SK-MEL-5 (cell line): ENCODE data around the gene DTNA. TPM values are rescaled to one million over a fixed set of nuclear protein-coding genes. Genes with fewer than 3 reads are reported as not detected.

Source experiments
- DNase-seq: peaks from one replicate; pipeline ENCODE4 v3.0.0-alpha.2; 2016; ENCODE audit warnings: low read depth, low spot score
- in situ Hi-C: cut with HindIII; loops from 2 replicates; pipeline ENCODE4 v1.10.0; 2016; ENCODE audit warnings: low sequenced_read_pairs, high pct_unique_total_duplicates, low pct_unique_long_range_greater_than_20kb
- total RNA-seq: library from RNA; depleted of rRNA; stranded (reverse); fragments of >200 nt; shearing (Covaris generic); gene quantifications from 2 replicates; pipeline ENCODE4 v1.2.3, GENCODE V29; 2014

Gene DTNA
- total RNA-seq, 1 experiment from 2014 or later: 3.6 TPM

DNA sequence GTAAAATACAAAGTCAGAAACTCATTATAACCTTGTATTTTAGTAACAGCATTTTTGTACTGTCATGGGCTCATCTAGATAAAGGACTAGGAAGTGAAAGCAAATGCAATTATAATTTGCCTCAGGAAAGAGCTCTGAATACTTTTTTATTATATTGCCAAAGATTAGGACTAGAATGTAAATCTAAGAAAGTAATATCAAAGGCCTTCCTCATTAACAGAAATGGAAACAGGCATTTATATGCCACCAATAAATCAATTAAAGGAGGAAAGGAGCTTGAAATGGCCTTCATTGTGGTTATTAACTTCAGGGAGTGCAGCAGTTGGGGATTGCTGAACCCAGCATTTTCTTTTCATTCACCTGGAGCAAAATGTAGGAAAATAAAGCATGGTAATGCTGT, 39.6 kb downstream of the DTNA start:
- no peak for DNase-seq
- in situ Hi-C loops: no loop called here

DNA sequence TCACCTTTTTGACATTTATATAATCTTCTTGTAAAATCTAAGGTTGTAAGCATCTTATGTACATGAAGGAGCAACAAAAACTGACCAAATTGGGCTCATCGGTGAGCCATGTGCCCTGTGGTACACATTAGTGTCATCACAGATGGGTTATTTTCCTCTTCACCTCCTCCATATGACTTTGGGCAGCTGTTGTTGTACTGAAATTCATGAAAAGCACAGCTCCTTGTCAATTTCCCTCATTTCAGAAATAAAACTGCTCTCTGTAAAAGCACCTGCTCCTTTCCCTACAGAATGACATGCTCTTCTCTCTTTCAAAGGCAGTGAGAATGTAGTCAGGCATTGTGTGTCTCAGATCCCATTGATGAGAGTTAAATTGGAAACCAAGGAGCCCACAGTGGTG, 42.0 kb downstream of the DTNA start:
- in situ Hi-C loops: no loop called here
- DNase-seq: no peak

DNA sequence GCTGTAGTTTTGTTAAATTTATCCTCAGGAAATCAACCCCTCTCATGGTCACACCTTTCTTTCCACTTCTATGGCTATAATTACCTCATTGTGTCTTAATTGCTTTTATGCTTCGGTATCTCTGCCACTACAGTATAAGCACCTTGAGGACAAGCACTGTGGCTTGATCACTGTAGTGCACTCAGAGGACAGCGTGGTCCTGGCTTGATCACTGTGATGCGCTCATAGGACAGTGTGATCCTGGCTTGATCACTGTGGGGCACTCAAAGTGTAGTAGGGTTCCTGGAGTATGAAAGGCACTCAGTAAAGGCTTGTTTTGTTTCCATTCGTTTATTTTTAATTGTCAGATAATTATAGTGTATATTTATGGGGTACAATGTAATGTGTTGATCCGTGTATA, 44.2 kb downstream of the DTNA start:
- no peak for DNase-seq
- in situ Hi-C loops: no loop called here

DNA sequence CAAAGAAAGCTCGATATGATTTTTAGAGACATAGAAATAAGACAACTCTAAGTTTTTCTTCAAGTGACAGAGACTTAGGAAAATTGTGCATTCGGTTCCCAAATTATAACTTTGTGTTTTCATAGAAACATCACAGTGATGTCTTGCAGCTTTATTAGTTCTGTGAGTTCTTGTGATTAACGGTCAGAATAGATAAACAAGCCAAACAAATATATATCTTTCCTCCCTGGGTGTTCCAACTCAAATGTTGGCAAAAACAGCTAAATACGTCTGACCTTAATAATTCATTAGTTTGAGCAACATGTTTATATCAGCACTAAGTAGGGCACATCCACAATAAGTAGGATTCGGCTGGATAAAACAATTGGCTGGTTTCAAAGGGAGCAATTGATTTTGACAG, 47.6 kb downstream of the DTNA start:
- in situ Hi-C loops: no loop called here
- no peak for DNase-seq

DNA sequence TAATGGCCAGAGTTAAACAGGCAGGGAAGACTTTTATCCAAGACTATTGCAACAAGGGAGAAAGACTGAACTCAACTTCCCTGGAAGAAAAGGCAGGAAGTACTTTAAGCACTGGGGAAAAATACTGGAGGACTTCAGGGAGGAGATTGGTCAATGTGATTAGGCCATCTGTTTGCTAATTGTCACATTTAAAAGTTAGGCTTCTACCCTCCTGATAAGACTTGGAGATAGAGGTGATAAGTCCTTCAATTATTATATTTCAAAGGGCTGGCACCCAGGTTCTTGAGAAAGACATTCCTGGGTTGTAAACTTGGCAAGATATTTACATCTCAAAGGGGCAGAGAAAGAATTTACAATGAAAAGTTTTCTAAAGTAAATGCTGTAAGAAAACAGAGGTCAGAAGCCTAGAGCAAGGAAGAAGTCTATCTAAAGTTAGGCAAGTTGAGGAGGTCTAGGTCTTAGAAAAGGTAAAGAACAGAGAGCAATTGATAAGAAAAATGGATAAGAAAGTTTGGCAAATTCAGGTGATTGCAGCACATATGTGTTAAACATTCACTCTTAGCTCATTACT, 48.4 kb downstream of the DTNA start:
- in situ Hi-C loops: no loop called here
- no peak for DNase-seq

DNA sequence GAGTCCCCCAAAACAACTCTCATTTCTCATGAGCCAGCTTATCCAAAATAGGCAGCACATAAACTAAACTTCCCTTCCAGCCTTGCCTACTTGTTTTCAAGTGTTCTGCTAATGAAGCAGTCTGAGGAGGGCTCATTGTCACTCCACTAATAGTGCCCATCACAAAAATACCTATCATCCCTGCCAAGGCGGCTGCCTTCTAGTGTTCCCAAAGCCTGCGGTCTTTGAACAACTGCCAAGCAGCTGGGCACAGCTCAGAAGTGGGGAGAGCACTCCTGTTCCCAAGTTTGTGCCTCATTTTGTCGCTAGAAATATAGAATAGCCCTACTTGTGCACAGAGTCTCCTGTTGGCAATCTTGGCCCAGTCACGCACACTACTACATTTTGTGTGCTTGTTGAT, 50.3 kb downstream of the DTNA start:
- no peak for DNase-seq
- in situ Hi-C loops: no loop called here

DNA sequence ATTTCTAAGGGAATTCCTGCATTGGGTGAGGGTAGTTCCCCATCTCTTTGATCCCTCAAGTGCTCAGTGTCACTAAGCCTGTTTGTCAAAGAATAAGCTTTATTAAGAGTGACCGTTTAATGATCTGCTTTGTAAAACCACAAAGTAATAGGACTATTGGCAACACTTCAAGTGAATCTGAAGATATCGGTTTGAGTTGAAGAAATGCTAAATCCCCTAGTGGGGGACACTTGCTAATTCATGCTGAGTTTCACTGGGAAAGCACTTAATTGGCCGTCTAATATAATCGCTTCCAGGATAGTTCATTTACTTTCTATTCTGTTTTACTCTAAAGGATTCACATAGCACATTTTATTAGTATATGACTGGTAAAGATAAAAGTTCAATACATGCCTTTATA, 54.4 kb downstream of the DTNA start:
- in situ Hi-C loops: no loop called here
- no peak for DNase-seq

DNA sequence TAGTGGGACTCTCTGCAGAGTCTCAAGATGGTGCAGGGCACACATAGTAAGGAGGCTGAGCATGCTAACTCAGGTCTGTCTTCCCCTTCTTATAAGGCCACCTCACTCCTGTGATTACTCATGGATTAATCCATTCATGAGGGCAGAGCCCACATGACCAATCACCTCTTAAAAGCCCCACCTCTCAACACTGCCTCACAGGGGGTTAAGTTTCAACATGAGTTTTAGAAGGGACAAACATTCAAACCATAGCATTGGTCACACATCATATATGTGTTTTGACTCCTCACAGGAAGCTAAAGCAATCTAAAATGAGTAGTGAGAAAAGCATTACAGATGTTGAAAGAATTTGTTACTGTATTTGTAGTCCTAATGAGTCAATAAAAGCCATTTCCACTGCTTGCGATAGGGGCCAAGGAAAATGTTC, 57.5 kb downstream of the DTNA start:
- in situ Hi-C loops: no loop called here
- DNase-seq: no peak

DNA sequence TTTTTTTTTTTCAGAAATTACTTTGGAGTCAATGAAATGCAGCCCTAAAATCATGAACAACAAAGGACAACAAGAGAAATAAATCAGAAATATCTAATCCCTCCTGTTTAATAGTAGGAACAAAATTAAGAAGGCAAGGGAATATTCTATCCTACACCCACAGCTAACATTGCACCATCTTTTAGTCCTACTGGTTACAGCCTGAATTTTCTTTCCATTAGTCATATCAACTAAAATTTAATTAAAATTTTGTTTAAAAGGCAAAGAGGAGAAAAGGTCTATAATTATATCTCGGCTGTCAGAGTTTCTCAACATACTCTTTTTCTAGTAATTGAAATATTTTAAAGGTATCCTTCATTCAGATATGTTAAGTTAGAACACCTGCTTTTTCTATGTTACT, 61.9 kb downstream of the DTNA start:
- in situ Hi-C loops: no loop called here
- no peak for DNase-seq

DNA sequence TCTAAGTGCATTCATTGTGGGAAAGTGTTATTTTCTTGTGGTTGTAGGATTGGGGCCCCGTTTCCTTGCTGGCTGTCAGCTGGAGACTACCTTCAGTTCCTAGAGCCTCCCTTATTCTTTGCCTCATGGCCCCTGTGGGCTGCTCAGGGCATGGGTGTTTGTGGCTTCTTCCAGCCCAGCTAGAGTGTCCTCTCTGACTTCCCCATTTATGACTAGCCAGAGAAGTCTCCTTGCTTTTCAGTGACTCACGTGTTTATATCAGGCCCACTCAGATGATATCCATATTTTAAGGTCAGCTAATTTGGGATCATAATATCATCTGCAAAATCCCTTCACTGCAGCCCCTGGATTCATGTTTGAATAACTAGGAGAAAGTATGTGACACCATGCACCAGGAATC, 62.8 kb downstream of the DTNA start:
- no peak for DNase-seq
- in situ Hi-C loops: no loop called here

DNA sequence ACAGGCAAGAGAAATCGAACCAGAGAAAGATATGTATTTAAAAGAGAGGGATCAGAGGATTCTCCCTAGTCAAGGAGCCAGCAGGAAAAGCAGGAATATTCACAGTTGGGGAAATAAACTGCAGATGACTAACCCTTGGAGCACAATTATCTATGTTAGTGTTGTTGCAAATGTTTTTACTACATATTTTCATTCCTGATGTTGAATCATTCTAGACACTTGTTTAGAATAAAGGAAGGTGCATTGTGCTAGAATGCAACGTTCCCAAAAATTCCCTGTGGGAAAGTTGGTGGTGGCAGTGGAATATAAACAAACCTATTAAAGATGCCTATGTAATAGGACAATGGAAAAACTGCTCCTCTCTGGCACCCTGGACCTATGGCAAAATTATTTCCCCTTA, 63.3 kb downstream of the DTNA start:
- in situ Hi-C loops: no loop called here
- DNase-seq: no peak

DNA sequence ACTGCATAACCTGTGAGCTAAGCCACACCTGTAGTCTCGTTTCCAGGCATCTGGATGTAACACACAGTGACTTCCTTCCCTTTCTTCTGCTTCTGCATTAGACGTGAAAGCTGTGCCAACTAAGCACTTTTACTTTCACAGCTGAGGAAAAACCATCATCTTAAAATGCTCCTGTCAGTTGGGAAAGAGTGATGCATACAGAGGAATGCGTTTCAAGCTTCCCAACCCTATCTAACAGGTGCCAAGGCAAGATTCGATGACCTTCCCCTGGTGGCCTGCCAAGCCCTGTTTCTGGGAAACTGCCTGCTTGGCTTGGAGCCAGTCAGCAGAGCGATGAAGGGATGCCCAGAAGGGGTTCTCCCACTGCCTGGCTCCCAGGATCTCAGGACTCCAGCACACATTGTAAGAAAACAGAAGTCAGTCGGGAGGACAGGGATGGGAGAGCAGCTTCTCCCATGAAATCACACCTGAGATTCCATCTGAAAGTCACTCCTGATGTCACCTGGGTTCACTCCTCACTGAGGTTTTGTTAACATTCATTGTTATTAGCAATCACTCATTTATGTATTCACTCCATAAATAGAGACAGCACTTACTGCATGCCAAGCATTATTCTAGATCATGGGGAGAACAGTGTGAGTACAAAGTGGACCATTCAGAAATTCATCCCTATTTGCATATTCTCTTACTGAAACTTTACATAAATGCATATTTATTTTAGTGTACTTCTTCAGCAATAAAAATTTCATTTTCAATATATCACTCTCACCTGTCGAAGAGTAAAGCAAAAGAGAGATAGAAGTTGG, 64.1 kb downstream of the DTNA start:
- in situ Hi-C loops: no loop called here
- no peak for DNase-seq

DNA sequence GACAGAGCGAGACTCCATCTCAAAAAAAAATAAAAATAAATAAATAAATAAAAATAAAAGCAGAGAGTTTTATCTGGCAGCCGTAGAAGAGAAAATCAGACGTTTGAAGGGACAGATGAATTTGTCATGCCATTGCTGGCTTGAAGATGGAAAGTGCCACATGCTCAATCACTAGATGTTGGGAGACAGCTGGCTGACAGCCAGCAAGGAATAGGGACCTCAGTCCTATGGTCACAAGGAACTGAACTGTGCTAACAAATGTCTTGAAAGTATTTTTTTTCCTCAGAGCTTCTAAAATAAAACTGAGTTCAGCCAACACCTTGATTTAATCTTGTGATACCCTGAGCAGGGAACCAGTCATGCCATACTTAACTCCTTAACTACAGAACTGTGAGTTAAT, 65.4 kb downstream of the DTNA start:
- DNase-seq: no peak
- in situ Hi-C loops: no loop called here

DNA sequence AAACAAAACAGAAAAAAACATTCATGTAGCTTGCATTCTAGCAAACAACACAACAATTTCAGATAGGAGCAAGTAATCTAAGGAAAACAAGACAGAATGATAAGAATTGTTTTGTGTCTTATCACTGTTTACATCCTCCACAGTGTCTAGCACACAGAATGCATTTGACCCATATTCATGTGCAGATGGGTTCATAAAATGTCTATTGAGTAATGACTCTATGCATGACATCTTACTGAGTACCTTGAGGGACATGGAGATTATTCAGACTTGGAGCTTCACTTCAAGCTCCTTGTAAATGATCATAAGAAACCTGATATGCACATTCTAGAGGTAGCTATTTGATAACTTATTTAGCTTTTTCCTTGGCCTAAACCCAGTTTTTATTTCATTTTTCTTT, 69.0 kb downstream of the DTNA start:
- in situ Hi-C loops: no loop called here
- no peak for DNase-seq

DNA sequence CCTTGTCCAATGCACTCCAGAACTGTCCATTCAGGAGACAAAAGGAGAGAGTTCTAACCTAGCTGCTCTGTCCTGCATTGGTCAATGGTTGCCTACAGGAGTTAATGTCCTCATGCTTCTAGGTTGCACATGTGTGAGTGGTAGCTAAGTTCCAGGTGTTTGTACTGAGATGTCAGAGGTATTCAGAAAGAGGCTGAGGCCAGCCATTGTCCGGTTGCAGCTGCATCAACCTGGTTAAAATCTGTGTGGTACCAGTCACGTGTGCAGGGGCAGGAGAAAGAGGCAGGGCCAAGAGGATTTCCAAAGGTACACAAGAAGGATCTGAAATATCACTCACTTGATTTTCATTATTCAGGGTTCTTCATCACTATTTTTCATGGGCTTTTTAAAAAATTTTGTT, 70.8 kb downstream of the DTNA start:
- in situ Hi-C loops: no loop called here
- no peak for DNase-seq

DNA sequence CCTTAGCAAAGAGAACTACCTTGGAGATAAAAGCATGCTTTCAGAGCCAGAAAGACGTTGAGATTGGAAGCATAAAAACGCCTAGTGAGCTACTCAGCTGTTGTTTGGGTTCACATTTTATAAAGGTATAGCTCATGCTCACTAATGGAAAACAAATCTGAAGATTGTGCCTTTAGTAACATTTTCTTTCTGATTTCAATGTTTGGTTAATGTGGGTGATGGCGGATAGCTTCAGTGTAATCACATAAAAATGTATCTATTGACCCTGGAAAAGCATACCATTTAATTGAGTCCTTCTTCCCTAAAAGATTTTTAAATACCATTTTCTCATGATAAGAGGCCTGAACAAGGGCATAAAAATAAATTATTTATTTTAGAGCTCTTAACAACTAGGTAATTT, 73.4 kb downstream of the DTNA start:
- no peak for DNase-seq
- in situ Hi-C loops: no loop called here

DNA sequence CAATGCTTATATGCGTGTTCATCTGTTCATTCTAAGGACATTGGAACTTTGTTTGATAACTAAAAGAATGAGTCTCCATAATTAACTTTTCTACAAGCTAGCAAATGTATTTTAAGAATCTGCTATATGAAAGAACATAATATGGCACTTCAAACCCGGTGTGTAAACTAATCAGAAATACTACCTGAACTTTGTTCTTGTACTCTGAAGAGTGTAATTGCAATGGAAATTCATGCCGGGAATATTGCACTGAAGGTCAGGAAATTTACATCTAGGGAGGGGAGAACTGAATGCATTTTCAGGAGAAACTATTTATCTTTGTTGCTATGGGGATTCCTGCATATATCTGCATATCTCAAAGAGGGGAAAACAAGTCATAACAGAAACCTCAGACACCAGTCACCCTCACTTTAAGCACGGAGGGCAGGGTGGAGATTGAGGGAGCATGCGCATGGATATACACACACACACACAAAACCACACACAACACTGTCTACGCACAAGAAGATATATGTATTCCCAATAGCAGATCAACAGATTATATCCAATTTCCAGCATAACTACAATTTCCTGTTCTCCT, 76.2 kb downstream of the DTNA start:
- in situ Hi-C loops: no loop called here

DNA sequence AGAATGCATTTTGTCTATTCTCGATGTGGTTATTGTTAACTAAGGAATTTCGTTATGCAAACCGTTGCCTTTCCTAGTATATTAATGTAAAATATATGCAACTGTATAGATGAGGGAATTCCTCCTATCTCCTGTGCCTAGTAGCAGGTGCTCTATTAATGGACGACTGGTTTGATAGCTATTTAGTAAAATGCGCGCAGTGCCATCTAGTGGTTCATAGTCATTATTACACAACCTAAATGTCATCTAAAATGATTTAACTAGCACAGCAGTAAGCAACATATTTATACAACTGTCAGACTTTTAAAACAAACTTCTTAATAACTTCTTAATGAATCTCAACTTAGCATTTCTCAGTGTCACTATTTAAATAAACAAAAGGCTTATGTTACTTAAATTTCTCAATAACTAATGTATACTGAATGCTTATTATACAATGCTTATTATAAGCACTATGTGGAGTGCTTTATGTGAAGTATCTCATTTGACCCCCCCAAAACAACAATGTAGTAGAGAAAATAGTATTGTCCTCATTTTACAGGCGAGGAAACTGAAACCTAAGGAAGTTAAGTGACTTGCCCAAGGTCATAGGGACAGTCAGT, 77.9 kb downstream of the DTNA start:
- in situ Hi-C loops: no loop called here
- DNase-seq: peak; percentile 71

More for the DNA sequence above, 76.2 kb downstream of the DTNA start:
- DNase-seq: no peak
